Measurements from ENCODE around the gene FAU. TPM values are rescaled to one million over a fixed set of nuclear protein-coding genes. Genes with fewer than 3 reads are reported as not detected.

The FAU gene
- polyA plus RNA-seq, 2 of the 4 experiments (the other 2 are of a cell fraction) = 591 to 878 TPM

DNA sequence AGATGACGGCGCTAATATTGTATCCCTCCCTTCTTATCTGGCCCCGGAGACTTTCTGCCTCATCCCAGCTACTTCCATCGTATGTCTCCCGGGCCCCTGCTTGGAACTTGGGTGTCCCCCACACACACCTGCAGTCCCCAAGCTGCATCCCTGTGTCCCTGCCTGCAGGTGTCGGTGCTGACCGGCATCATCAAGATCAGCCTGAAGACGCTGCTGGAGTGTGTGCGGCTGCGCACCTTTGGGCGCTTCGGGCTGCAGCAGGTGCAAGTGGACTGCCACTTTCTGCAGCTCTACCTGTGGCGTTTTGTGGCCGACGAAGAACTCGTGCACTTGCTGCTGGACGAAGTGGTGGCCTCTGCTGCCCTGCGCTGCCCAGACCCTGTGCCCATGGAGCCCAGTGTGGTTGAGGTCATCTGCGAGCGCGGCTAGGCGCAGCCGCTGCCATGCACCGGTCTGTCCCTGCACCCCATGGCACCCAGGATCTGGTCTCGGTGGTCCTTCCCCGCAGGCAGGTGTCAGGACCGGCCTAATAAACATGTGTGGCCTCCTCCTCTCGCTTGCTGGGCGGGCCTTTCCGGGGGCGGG is 10.7 kb downstream of the FAU start:
- no peak for DNase-seq (ENCODE audit: low read depth in 1 of 2, low spot score in 1 of 2)
- no peak; a peak in 1 of 6 replicates for ATAC-seq
- peaks cover 26% of the 10 kb centered on the region; the same call in 2 of the 3 replicates for H3K4me1 ChIP-seq
- TF ChIP-seq EHF (CRISPR knock-in tag; IDR thresholded peaks at IDR 0.05) (no peak), SREBF2 (IDR thresholded peaks at IDR 0.05) (no peak), FOSB (CRISPR knock-in tag; IDR thresholded peaks at IDR 0.05) (no peak), HOXB13 (CRISPR knock-in tag; IDR thresholded peaks at IDR 0.05; ENCODE audit: low read depth) (no peak), HDAC2 (IDR thresholded peaks at IDR 0.05) (no peak), MYC (IDR thresholded peaks at IDR 0.05; ENCODE audit: borderline replicate concordance, low read length) (no peak), GATA3 (IDR thresholded peaks at IDR 0.05; ENCODE audit: borderline replicate concordance) (no peak), CEBPB (IDR thresholded peaks at IDR 0.05) (no peak), ESRRA (IDR thresholded peaks at IDR 0.05; ENCODE audit: borderline replicate concordance, low read length) (no peak), CHD2 (IDR thresholded peaks at IDR 0.05; ENCODE audit: low read length, partially characterized antibody) (no peak)
- TF ChIP-seq, protein P1, sequence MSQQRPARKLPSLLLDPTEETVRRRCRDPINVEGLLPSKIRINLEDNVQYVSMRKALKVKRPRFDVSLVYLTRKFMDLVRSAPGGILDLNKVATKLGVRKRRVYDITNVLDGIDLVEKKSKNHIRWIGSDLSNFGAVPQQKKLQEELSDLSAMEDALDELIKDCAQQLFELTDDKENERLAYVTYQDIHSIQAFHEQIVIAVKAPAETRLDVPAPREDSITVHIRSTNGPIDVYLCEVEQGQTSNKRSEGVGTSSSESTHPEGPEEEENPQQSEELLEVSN (IDR thresholded peaks at IDR 0.05; ENCODE audit: borderline replicate concordance, low read depth) = no peak
- TF ChIP-seq, protein P2, sequence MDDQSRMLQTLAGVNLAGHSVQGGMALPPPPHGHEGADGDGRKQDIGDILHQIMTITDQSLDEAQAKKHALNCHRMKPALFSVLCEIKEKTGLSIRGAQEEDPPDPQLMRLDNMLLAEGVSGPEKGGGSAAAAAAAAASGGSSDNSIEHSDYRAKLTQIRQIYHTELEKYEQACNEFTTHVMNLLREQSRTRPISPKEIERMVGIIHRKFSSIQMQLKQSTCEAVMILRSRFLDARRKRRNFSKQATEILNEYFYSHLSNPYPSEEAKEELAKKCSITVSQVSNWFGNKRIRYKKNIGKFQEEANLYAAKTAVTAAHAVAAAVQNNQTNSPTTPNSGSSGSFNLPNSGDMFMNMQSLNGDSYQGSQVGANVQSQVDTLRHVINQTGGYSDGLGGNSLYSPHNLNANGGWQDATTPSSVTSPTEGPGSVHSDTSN (IDR thresholded peaks at IDR 0.05) = no peak
- TF ChIP-seq, protein P3, sequence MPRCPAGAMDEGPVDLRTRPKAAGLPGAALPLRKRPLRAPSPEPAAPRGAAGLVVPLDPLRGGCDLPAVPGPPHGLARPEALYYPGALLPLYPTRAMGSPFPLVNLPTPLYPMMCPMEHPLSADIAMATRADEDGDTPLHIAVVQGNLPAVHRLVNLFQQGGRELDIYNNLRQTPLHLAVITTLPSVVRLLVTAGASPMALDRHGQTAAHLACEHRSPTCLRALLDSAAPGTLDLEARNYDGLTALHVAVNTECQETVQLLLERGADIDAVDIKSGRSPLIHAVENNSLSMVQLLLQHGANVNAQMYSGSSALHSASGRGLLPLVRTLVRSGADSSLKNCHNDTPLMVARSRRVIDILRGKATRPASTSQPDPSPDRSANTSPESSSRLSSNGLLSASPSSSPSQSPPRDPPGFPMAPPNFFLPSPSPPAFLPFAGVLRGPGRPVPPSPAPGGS (IDR thresholded peaks at IDR 0.05) = no peak
- CTCF ChIA-PET = interaction anchor here (0.6 to 6.6 kb wide), 38 partner anchors 8 to 398 kb away, joined by 3 to 153 read pairs (median 6); partner anchors contain the start of genes ARL2, CDCA5, FAU and MRPL49
- FAIRE-seq = no peak
- no peak overlapping the region for H3K27ac ChIP-seq
- 63% methylated on average over 28 of the region's 31 CpGs for WGBS (ENCODE audit: missing lambda C conversion rate)
- H3K9me3 ChIP-seq = no peaks in the 10 kb centered on the region
- H3K4me2 ChIP-seq = peak overlapping the region; percentile 100; the same call in 2 of the 3 replicates
- H3K4me3 ChIP-seq = no peak overlapping the region; the same call in 2 of the 3 replicates
- POLR2A ChIA-PET = interaction anchor here (0.6 to 3.4 kb wide), 14 partner anchors 8 to 267 kb away, joined by 3 to 24 read pairs (median 3); partner anchors contain the start of genes ARL2, CDC42BPG, DPF2 and FAU

DNA sequence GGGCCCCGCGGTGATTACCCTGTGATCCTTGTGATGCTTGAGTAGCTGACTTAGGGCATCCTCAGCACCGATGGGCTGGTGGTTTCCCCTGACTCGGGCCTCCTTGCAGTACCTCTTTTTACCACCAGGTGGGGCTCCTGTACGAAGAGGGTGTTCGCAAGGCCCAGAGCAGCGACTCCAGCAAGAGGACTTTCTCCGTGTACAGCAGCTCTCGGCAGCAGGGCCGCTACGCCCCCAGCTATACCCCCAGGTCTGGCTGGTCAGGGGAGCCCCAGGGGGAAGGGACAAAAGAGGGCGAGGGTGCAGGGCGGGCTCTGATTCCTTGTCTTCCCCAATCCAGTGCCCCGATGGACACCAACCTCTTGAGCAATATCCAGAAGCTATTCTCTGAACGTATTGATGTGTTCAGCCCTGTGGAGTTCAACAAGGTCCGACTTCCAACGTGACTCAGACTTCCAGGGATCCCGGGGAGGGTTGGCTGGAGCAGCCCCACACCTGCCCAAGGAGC is 11.5 kb downstream of the FAU start:
- Histone ChIP-seq H3K27ac (peak overlapping the region in 1 of 2 experiments; percentile 69; a peak in 3 of 6 replicates), H3K9me3 (no peaks in the 10 kb centered on the region), H3K4me1 (peaks cover 22% of the 10 kb centered on the region; the same call in 2 of the 3 replicates), H3K4me2 (peak overlapping the region; percentile 35; the same call in 2 of the 3 replicates), H3K4me3 (no peak overlapping the region)
- FAIRE-seq = no peak
- peak; percentile 33 to 70 for ATAC-seq
- POLR2A ChIA-PET = interaction anchor here (1.2 to 3.4 kb wide), 4 partner anchors 9 to 25 kb away, joined by 4 to 24 read pairs (median 10); partner anchors contain the start of genes FAU, MRPL49 and SYVN1
- CTCF ChIA-PET = interaction anchor here (0.6 to 6.6 kb wide), 38 partner anchors 8 to 399 kb away, joined by 3 to 153 read pairs (median 4); partner anchors contain the start of genes ARL2, CDCA5, FAU and MRPL49
- 6% methylated on average over 16 of the region's 18 CpGs for WGBS (ENCODE audit: missing lambda C conversion rate)
- peak; percentile 81 to 86 for DNase-seq (ENCODE audit: low read depth in 1 of 2, low spot score in 1 of 2)
- TF ChIP-seq MAZ (IDR thresholded peaks at IDR 0.05; ENCODE audit: borderline replicate concordance, low read depth, low read length) (no peak), JUN (IDR thresholded peaks at IDR 0.05) (0 out of 5 replicates have a peak, but pooled peaks of 1 of the 2 experiments have one; percentile 38), RAD21 (conservative IDR thresholded peaks at IDR 0.05 in 1 of 2, IDR thresholded peaks at IDR 0.05 in 1 of 2) (peak; percentile 49 to 53; a peak in 4 of 5 replicates), CEBPB (IDR thresholded peaks at IDR 0.05) (peak in 1 of 2 experiments; percentile 60; a peak in 2 of 4 replicates), ZNF302 (CRISPR knock-in tag; IDR thresholded peaks at IDR 0.05) (no peak), SMC3 (IDR thresholded peaks at IDR 0.05) (peak; percentile 52)
- TF ChIP-seq, protein P4, sequence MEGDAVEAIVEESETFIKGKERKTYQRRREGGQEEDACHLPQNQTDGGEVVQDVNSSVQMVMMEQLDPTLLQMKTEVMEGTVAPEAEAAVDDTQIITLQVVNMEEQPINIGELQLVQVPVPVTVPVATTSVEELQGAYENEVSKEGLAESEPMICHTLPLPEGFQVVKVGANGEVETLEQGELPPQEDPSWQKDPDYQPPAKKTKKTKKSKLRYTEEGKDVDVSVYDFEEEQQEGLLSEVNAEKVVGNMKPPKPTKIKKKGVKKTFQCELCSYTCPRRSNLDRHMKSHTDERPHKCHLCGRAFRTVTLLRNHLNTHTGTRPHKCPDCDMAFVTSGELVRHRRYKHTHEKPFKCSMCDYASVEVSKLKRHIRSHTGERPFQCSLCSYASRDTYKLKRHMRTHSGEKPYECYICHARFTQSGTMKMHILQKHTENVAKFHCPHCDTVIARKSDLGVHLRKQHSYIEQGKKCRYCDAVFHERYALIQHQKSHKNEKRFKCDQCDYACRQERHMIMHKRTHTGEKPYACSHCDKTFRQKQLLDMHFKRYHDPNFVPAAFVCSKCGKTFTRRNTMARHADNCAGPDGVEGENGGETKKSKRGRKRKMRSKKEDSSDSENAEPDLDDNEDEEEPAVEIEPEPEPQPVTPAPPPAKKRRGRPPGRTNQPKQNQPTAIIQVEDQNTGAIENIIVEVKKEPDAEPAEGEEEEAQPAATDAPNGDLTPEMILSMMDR (IDR thresholded peaks at IDR 0.05) = peak; percentile 73
- TF ChIP-seq, protein P5, sequence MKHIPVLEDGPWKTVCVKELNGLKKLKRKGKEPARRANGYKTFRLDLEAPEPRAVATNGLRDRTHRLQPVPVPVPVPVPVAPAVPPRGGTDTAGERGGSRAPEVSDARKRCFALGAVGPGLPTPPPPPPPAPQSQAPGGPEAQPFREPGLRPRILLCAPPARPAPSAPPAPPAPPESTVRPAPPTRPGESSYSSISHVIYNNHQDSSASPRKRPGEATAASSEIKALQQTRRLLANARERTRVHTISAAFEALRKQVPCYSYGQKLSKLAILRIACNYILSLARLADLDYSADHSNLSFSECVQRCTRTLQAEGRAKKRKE (CRISPR knock-in tag; IDR thresholded peaks at IDR 0.05; ENCODE audit: low read depth) = no peak
- TF ChIP-seq, protein P6, sequence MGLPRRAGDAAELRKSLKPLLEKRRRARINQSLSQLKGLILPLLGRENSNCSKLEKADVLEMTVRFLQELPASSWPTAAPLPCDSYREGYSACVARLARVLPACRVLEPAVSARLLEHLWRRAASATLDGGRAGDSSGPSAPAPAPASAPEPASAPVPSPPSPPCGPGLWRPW (IDR thresholded peaks at IDR 0.05) = no peak

Data from A549 (cell line).